Left cardiac atrium (tissue), 4 donors: ENCODE data around the gene TRIM72. TPM values are rescaled to one million over a fixed set of nuclear protein-coding genes. Genes with fewer than 3 reads are reported as not detected.
"Not testable (repeated sequence)": the region's sequence is repeated elsewhere in the genome, so short reads cannot be mapped to it uniquely, and the experiment has no call there.

Experiments
- ATAC-seq, 2 donors: fragments of 200-7000 bp; cut with Tn5 transposase; one replicate each; pipeline ENCODE4 v1.9.1; 2020; ENCODE audit warnings: mild to moderate bottlenecking in 2 of 2, moderate library complexity in 2 of 2
- DNase-seq: peaks from one replicate; pipeline ENCODE4 v3.0.0-alpha.2; 2020
- intact Hi-C, 2 donors: fragments of 100-400 bp; cut with DNase I; formaldehyde crosslinking; loops; one replicate each; pipeline versions ENCODE4 v1.14.1 to v1.15.1; 2022 to 2023
- total RNA-seq, 2 donors: library from RNA; stranded (reverse); fragmentation: NEBNext Ultra II Directional; extraction: Animal tissue kit (Norgen Biotek cat#: 25700); gene quantifications; one replicate each; pipeline ENCODE4 v1.2.1, GENCODE V29; 2021
- donor health status: DM: no; HTN: yes; CAD: no.
- donor health status: DM: no; HTN: yes; CAD: no; lungs with severe emphysema.
- donor health status: DM: yes; HTN: yes; CAD: no.
- donor health status: Dilated cardiomyopathy.

The TRIM72 gene
- total RNA-seq, 2 donors from 2014 or later = 0.44 to 0.47 TPM

- DNase-seq (no peak), ATAC-seq (no peak)
- intact Hi-C loops = no loop called here
These were observed 25.2 kb upstream of the TRIM72 start for GRCh38 chr16:31188450-31189411.

GRCh38 chr16:31189412-31189778 is 24.5 kb upstream of the TRIM72 start:
- intact Hi-C loops = no loop called here
- DNase-seq = no peak
- no peak for ATAC-seq

GRCh38 chr16:31190061-31190460 is 23.9 kb upstream of the TRIM72 start:
- ATAC-seq (no peak), DNase-seq (no peak)
- intact Hi-C loops = no loop called here

- ATAC-seq (no peak), DNase-seq (no peak)
- intact Hi-C loops = no loop called here
These were observed 23.0 kb upstream of the TRIM72 start for GRCh38 chr16:31190818-31191444.

- ATAC-seq (no peak), DNase-seq (no peak)
- intact Hi-C loops = no loop called here
These were observed 22.1 kb upstream of the TRIM72 start for GRCh38 chr16:31191697-31192428.

GRCh38 chr16:31192856-31193642 is 20.9 kb upstream of the TRIM72 start:
- intact Hi-C loops = no loop called here
- ATAC-seq (no peak), DNase-seq (no peak)

- DNase-seq (no peak), ATAC-seq (no peak)
- intact Hi-C loops = no loop called here
These were observed 20.0 kb upstream of the TRIM72 start for GRCh38 chr16:31193874-31194273.

GRCh38 chr16:31194898-31195297 is 19.0 kb upstream of the TRIM72 start:
- DNase-seq = no peak
- ATAC-seq = no peak
- intact Hi-C loops = no loop called here

GRCh38 chr16:31195861-31196260 is 18.1 kb upstream of the TRIM72 start:
- not testable (repeated sequence) for DNase-seq, ATAC-seq

GRCh38 chr16:31196324-31197088 is 17.4 kb upstream of the TRIM72 start:
- ATAC-seq = no peak
- DNase-seq = no peak
- intact Hi-C loops = no loop called here

More at GRCh38 chr16:31195861-31196260, 18.1 kb upstream of the TRIM72 start:
- intact Hi-C loops = not testable (repeated sequence)

GRCh38 chr16:31198207-31198882 is 15.6 kb upstream of the TRIM72 start:
- ATAC-seq (no peak), DNase-seq (no peak)
- intact Hi-C loops = no loop called here

- intact Hi-C loops = no loop called here
- ATAC-seq (no peak), DNase-seq (no peak)
These were observed 14.4 kb upstream of the TRIM72 start for GRCh38 chr16:31199430-31200041.

GRCh38 chr16:31200111-31200510 is 13.8 kb upstream of the TRIM72 start:
- ATAC-seq, DNase-seq, intact Hi-C loops: not testable (repeated sequence)

- DNase-seq (no peak), ATAC-seq (no peak)
- intact Hi-C loops = no loop called here
These were observed 12.9 kb upstream of the TRIM72 start for GRCh38 chr16:31200821-31201568.

- DNase-seq = peak; percentile 48
- peak; percentile 68 to 72 for ATAC-seq
- intact Hi-C loops = no loop called here
These were observed 12.1 kb upstream of the TRIM72 start for GRCh38 chr16:31201582-31202413.
